Fibroblast of the aortic adventitia (primary cell): Measurements from ENCODE around the gene SLC22A7. TPM values are rescaled to one million over a fixed set of nuclear protein-coding genes. Genes with fewer than 3 reads are reported as not detected.

Source experiments
- DNase-seq: peaks from one replicate; pipeline ENCODE4 v3.0.0-alpha.2; 2010; ENCODE audit warnings: low read depth
- H3K4me3 ChIP-seq: 2 replicates; pipeline ENCODE4 v1.5.1; 2011; ENCODE audit warnings: low read depth, mild to moderate bottlenecking, control low read depth, low read length, moderate library complexity
- total RNA-seq: library from RNA; depleted of rRNA; stranded (reverse); fragments of >200 nt; gene quantifications from 2 replicates; pipeline ENCODE4 v1.2.3, GENCODE V29; 2012; ENCODE audit warnings: low replicate concordance
- TF ChIP-seq, protein P1 (sequence below): IDR thresholded peaks from 2 replicates; pipeline ENCODE4 v1.5.1; 2011; ENCODE audit warnings: mild to moderate bottlenecking, low read length, control low read depth, inconsistent platforms; ENCODE audit not compliant: insufficient read depth

SLC22A7 gene
- total RNA-seq, 1 donor: not detected

DNA sequence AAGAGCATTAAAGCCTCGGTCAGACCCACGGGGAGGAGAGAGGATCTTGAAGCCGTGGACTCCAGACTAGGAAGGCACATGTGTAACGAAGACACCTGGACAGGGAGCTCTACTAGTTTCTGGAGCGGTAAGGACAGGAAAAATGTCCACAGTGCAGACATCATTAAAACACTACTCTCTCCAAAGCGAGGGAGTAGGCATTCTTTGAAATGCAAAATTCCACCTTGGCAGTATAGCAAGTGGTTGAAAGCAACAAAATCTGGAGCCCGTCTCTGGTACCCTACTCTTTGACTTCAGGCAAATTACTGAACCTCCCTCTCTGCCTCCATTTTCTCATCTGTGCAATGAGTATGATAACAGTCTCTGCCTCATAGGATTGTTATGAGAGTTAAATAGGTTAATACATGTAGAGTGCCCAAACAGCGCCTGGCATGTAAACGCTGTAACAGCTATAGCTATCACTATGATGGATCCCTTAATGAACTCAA, 11.0 kb downstream of the SLC22A7 start:
- DNase-seq: no peak
- TF ChIP-seq, protein P1, sequence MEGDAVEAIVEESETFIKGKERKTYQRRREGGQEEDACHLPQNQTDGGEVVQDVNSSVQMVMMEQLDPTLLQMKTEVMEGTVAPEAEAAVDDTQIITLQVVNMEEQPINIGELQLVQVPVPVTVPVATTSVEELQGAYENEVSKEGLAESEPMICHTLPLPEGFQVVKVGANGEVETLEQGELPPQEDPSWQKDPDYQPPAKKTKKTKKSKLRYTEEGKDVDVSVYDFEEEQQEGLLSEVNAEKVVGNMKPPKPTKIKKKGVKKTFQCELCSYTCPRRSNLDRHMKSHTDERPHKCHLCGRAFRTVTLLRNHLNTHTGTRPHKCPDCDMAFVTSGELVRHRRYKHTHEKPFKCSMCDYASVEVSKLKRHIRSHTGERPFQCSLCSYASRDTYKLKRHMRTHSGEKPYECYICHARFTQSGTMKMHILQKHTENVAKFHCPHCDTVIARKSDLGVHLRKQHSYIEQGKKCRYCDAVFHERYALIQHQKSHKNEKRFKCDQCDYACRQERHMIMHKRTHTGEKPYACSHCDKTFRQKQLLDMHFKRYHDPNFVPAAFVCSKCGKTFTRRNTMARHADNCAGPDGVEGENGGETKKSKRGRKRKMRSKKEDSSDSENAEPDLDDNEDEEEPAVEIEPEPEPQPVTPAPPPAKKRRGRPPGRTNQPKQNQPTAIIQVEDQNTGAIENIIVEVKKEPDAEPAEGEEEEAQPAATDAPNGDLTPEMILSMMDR: no peak
- peak overlapping the region; percentile 59 for H3K4me3 ChIP-seq

DNA sequence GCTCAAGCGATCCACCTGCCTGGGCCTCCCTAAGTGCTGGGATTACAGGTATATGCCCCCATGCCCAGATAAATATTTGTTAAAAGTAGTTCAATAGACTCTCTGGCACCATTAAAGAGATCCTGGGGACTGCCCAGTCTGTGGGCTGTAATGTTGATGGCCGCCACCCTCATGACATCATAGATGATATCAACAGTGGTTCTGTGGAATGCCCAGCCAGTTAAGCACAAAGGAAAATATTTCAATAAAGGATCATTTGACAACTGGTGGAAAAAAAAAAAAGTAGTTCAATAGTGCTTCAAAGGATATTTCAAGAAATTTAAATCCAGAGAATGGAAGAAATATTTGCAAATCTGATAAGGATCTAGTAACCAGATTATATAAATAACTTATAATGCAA, 12.1 kb downstream of the SLC22A7 start:
- no peak overlapping the region for H3K4me3 ChIP-seq
- TF ChIP-seq, protein P1: no peak
- DNase-seq: peak; percentile 10

DNA sequence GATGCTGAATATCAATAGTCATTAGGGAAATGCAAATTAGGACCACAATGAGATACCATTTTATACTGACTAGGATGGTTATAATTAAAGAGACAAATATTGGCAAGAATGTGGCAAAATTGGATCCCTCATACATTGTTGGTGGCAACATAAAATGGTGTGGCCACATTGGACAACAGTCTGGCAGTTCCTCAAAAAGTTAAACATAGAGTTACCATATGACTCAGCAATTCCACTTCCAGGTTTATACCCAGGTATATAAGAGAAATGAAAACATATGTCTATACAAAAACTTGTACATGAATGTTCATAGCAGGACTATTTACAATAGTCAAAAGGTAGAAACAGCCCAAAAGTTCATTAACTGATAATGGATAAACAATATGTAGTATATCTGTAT, 12.6 kb downstream of the SLC22A7 start:
- H3K4me3 ChIP-seq: no peak overlapping the region
- TF ChIP-seq, protein P1: no peak
- no peak for DNase-seq

DNA sequence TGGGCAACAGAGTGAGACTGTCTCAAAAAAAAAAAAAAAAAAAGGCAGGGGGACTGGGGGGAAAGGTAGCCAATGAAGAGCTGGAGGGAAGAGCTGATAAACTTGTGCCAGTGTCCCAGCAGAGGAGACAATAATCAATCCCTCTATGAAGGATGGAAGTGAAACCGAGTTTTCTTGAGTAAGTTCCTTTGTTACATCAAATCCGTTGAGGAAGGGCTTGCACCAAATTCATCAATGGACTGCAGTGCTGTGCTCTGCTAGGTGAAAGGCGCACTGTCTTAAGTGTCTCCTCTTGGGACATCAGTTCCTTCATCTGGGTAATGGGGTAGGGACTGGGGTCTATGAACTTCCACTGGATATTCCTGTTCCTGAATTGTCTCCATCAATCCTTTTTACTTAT, 13.6 kb downstream of the SLC22A7 start:
- TF ChIP-seq, protein P1: no peak
- DNase-seq: no peak
- no peak overlapping the region for H3K4me3 ChIP-seq

DNA sequence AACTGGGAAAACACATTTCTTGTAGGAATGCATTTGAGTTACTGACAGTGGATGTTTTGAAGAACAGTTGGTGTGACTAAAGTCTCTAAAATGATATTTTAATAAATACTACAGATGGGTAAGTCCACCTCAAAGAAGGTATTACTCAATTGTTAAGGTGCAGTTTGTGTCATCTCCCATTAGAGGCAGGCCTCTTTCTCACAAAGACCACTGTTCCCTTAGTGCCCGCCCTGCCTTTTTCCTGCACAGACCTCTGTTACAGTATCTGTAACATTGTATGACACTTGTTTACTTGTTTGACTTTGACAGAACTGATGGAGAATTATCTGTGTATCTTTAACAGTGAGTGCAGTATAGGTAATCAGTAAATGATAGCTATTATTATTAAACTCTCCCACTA, 15.8 kb downstream of the SLC22A7 start:
- H3K4me3 ChIP-seq: no peak overlapping the region
- TF ChIP-seq, protein P1: no peak
- DNase-seq: no peak

DNA sequence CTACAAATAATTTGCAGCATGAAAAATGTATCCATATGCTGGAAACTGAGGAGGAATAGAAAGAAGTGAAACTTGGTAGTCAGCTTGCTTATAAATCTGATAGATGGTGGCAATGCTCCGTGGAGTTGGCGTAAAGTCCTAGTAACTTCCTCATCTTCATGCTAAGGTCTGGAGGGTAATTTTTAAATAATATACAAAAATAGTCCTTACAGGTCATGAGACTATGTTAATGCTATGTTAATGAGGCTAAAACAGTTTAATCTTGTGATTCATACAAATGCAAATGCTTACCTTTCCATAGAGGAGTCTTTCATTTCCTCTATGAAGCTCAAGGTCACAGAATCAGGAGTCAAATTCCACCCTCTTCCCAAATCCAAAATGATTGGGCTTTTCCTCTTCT, 20.0 kb downstream of the SLC22A7 start:
- TF ChIP-seq, protein P1: no peak
- no peak overlapping the region for H3K4me3 ChIP-seq
- DNase-seq: no peak

DNA sequence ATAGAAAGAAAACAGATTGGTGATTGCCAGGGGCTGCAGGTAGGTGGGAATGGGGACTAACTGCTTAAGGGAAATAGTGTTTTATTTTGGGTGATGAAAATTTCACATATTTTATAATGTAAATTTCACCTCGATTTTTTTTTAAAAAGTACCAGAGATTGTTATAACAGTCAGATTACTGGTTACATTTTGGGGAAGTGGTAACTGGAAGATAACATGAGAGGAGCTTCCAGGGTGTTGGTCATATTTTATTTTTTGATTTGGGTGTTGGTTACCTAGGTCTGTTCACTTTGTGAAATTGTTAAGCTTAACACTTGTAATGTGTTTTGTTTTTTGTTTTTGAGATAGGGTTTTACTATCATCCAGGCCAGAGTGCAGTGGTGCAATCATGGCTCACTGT, 27.8 kb downstream of the SLC22A7 start:
- TF ChIP-seq, protein P1: no peak
- DNase-seq: no peak
- H3K4me3 ChIP-seq: no peak overlapping the region
